K562 (cell line): ENCODE results near the gene ASPHD2. TPM values are rescaled to one million over a fixed set of nuclear protein-coding genes. Genes with fewer than 3 reads are reported as not detected.
A peak's percentile ranks its signal among the peaks of the same experiment; 100 is the strongest.

Source experiments
- ATAC-seq: fragments of 200-7000 bp; cut with Tn5 transposase; 3 replicates; pipeline ENCODE4 v1.9.1; 2020; ENCODE audit warnings: moderate library complexity
- BruUV-seq: library from RNA; stranded (reverse); fragments of 400-500 nt; replicated peaks from 2 replicates; lab custom pipeline; 2021; lab: Mats Ljungman, UMichigan
- CTCF ChIA-PET: fragments of 300-600 bp; formaldehyde crosslinking; extraction: SDS; loops from one replicate; lab custom pipeline; 2021; ENCODE audit warnings: low intra/inter-chr PET ratio; lab: Yijun Ruan, JAX
- POLR2A ChIA-PET: fragments of 300-600, 350-650 bp; sonication (Branson Sonifier 250); formaldehyde crosslinking; extraction: SDS; loops from one replicate; lab custom pipeline; 2021; ENCODE audit warnings: antibody characterized with exemption, inconsistent platforms; lab: Yijun Ruan, JAX
- DNase-seq, 4 experiments: peaks; one replicate each; pipeline versions ENCODE4 v3.0.0 to v3.0.0-alpha.2; 2011 to 2018; ENCODE audit warnings: low spot score in 3 of 4, mixed read lengths in 3 of 4; ENCODE audit errors: extremely low read depth in 1 of 4
- FAIRE-seq: peaks from 2 replicates; lab custom pipeline; 2011; peaks lifted over from hg19 to GRCh38; lab: Jason Lieb, UNC
- H2AFZ ChIP-seq: 2 replicates; pipeline ENCODE4 v1.6.0; 2011; ENCODE audit warnings: low read depth, low read length, control low read depth, inconsistent platforms
- H3K27ac ChIP-seq: fragments of 200-600 bp; 3 replicates; pipeline ENCODE4 v1.8.0; 2011; ENCODE audit warnings: low read depth, mild to moderate bottlenecking, control low read depth, inconsistent platforms, low read length, moderate library complexity, mixed read lengths; ENCODE audit errors: extremely low read depth
- H3K27me3 ChIP-seq, 2 experiments: fragments of 300-600 bp in 1 of 2; 2 replicates in 1 of 2; 3 replicates in 1 of 2; pipeline versions ENCODE4 v1.6.0 to v1.8.0; 2011; ENCODE audit warnings: inconsistent platforms in 2 of 2, low read length in 2 of 2, mild to moderate bottlenecking in 1 of 2, mixed read lengths in 1 of 2, moderate library complexity in 1 of 2; ENCODE audit not compliant: control insufficient read depth in 2 of 2, insufficient read depth in 2 of 2
- H3K36me3 ChIP-seq: fragments of 300-600 bp; 3 replicates; pipeline ENCODE4 v1.8.0; 2011; ENCODE audit warnings: mild to moderate bottlenecking, low read length, inconsistent platforms; ENCODE audit not compliant: control insufficient read depth, insufficient read depth
- H3K4me1 ChIP-seq, 2 experiments: fragments of 200-600 bp in 1 of 2; replicated peaks in 1 of 2; 2 replicates in 1 of 2; 3 replicates in 1 of 2; pipeline versions ENCODE4 v1.5.1 to v1.8.0; 2011; ENCODE audit warnings: inconsistent platforms in 2 of 2, low read length in 2 of 2, mild to moderate bottlenecking in 1 of 2, mixed read lengths in 1 of 2, moderate library complexity in 1 of 2; ENCODE audit not compliant: control insufficient read depth in 2 of 2, insufficient read depth in 2 of 2
- H3K4me2 ChIP-seq: 2 replicates; pipeline ENCODE4 v1.6.1; 2011; ENCODE audit warnings: low read length, control low read depth, inconsistent platforms, mixed read lengths; ENCODE audit not compliant: insufficient read depth
- H3K4me3 ChIP-seq: fragments of 200-600 bp; sonication (generic), shearing (Covaris generic); 2 replicates; pipeline ENCODE4 v1.5.1; 2016; ENCODE audit warnings: control low read depth, inconsistent platforms
- H3K79me2 ChIP-seq: fragments of 200-600 bp; 3 replicates; pipeline ENCODE4 v1.8.0; 2011; ENCODE audit warnings: low read length, inconsistent platforms; ENCODE audit not compliant: control insufficient read depth, insufficient read depth
- H3K9ac ChIP-seq, 2 experiments: 2 replicates each; pipeline versions ENCODE4 v1.6.0 to v1.6.1; 2011; ENCODE audit warnings: low read depth in 2 of 2, low read length in 2 of 2, control low read depth in 1 of 2, inconsistent platforms in 1 of 2, mild to moderate bottlenecking in 1 of 2, mixed read lengths in 1 of 2; ENCODE audit not compliant: insufficient read depth in 1 of 2
- H3K9me1 ChIP-seq: one replicate; pipeline ENCODE4 v1.6.0; 2011; ENCODE audit warnings: inconsistent platforms, mild to moderate bottlenecking, low read length, moderate library complexity; ENCODE audit not compliant: control insufficient read depth, insufficient read depth
- H3K9me3 ChIP-seq: replicated peaks from 2 replicates; pipeline ENCODE4 v1.5.1; 2011; ENCODE audit warnings: low read depth, low read length, inconsistent platforms; ENCODE audit not compliant: control insufficient read depth, insufficient read depth
- H4K20me1 ChIP-seq: replicated peaks from 2 replicates; pipeline ENCODE4 v1.6.1; 2011; ENCODE audit warnings: low read length, inconsistent platforms, mixed read lengths; ENCODE audit not compliant: control insufficient read depth, insufficient read depth
- ARID2 ChIP-seq: fragments of 450-650 bp; IDR thresholded peaks from 2 replicates; pipeline ENCODE4 v1.6.1; 2017; ENCODE audit warnings: antibody characterized with exemption, mild to moderate bottlenecking
- BACH1 ChIP-seq: fragments of 200-800 bp; sonication (Bioruptor generic); IDR thresholded peaks from 2 replicates; pipeline ENCODE4 v1.6.1; 2016; ENCODE audit warnings: missing genetic modification characterization, missing compliant biosample characterization
- CLOCK ChIP-seq: fragments of 250-450 bp; sonication (Bioruptor Pico); IDR thresholded peaks from 2 replicates; pipeline ENCODE4 v1.4.0; 2020; ENCODE audit warnings: mild to moderate bottlenecking, moderate library complexity, borderline replicate concordance
- ELK1 ChIP-seq: sonication (generic); formaldehyde crosslinking; IDR thresholded peaks from 2 replicates; pipeline ENCODE4 v1.8.1; 2022; ENCODE audit warnings: missing genetic modification reagents
- FOXJ2 ChIP-seq: fragments of 200-800 bp; sonication (Bioruptor generic); IDR thresholded peaks from 2 replicates; pipeline ENCODE4 v1.6.1; 2016; ENCODE audit warnings: missing genetic modification characterization, missing compliant biosample characterization
- KHSRP ChIP-seq: fragments of 450-650 bp; IDR thresholded peaks from 2 replicates; pipeline ENCODE4 v1.6.1; 2017
- MED1 ChIP-seq: sonication (generic); formaldehyde crosslinking; IDR thresholded peaks from 2 replicates; pipeline ENCODE4 v1.8.1; 2023; ENCODE audit warnings: missing genetic modification reagents, borderline replicate concordance
- MEIS2 ChIP-seq: fragments of 450-650 bp; IDR thresholded peaks from 2 replicates; pipeline ENCODE4 v1.6.1; 2014; ENCODE audit warnings: mild to moderate bottlenecking; ENCODE audit not compliant: partially characterized antibody
- NFE2 ChIP-seq: IDR thresholded peaks from 2 replicates; pipeline ENCODE4 v1.6.1; 2014; ENCODE audit warnings: antibody characterized with exemption, low read depth
- POLR2H ChIP-seq: IDR thresholded peaks from 2 replicates; pipeline ENCODE4 v1.6.1; 2016; ENCODE audit warnings: missing genetic modification characterization, low read depth, mild to moderate bottlenecking, control low read depth, missing compliant biosample characterization, moderate library complexity
- SAFB ChIP-seq: fragments of 200-400 bp; formaldehyde crosslinking; IDR thresholded peaks from 2 replicates; pipeline ENCODE4 v1.6.1; 2017; ENCODE audit warnings: low read depth, low read length, borderline replicate concordance
- TBP ChIP-seq: optimal IDR thresholded peaks from 2 replicates; pipeline ENCODE3; 2011; ENCODE audit warnings: low read depth, low read length, improper control_type of control experiment
- TCF15 ChIP-seq: fragments of 250-450 bp; sonication (Bioruptor Pico); IDR thresholded peaks from 2 replicates; pipeline ENCODE4 v1.8.0; 2022; ENCODE audit warnings: moderate library complexity, mild to moderate bottlenecking, inconsistent platforms
- TOE1 ChIP-seq, 2 experiments: fragments of 450-650 bp in 1 of 2; sonication (generic) in 1 of 2; formaldehyde crosslinking in 1 of 2; IDR thresholded peaks; 2 replicates each; pipeline versions ENCODE4 v1.7.1 to v1.8.0; 2016 to 2022; ENCODE audit warnings: borderline replicate concordance in 2 of 2, mild to moderate bottlenecking in 2 of 2, antibody characterized with exemption in 1 of 2, inconsistent platforms in 1 of 2, low read depth in 1 of 2, missing genetic modification reagents in 1 of 2, moderate library complexity in 1 of 2
- ZNF174 ChIP-seq: fragments of 250-450 bp; sonication (Bioruptor Pico); IDR thresholded peaks from 2 replicates; pipeline ENCODE4 v1.4.0; 2020; ENCODE audit warnings: mild to moderate bottlenecking
- ZNF263 ChIP-seq: sonication (generic); formaldehyde crosslinking; IDR thresholded peaks from 2 replicates; pipeline ENCODE4 v1.8.0; 2022; ENCODE audit warnings: mild to moderate bottlenecking, missing genetic modification reagents, borderline replicate concordance
- whole genome bisulfite sequencing: fragments of 100-300 bp; shearing (Covaris generic); methylation state at CpG from one replicate; pipeline ENCODE4 v1.1.6; 2016; ENCODE audit warnings: low coverage, mixed read lengths; ENCODE audit not compliant: insufficient coverage; ENCODE audit errors: missing lambda C conversion rate; 5-methylcytosine and 5-hydroxymethylcytosine counted together
- in situ Hi-C: fragments of 300-500 bp; cut with MboI; formaldehyde crosslinking; loops from 4 replicates; pipeline ENCODE4 v1.15.0; 2018; ENCODE audit warnings: inconsistent platforms, mixed read lengths
- intact Hi-C: fragments of 100-400 bp; cut with micrococcal nuclease; formaldehyde crosslinking; loops from 2 replicates; pipeline ENCODE4 v1.14.2; 2022
- polyA plus RNA-seq, 8 experiments: library from polyadenylated mRNA; depleted of rRNA in 4 of 8; stranded (reverse) in 5 of 8; unstranded in 3 of 8; fragments of >200 nt; fragmentation: Nextera tagmentation in 2 of 8; fragmentation: Illumina TruSeq in 1 of 8; extraction: Ambion mirVana in 2 of 8; extraction: Trizol in 1 of 8; gene quantifications; 2 replicates each; pipeline versions ENCODE4 v1.2.1 to v1.2.3, GENCODE V29; 2011 to 2014; ENCODE audit warnings: inconsistent platforms in 1 of 8, missing spikeins in 1 of 8
- total RNA-seq, 7 experiments: library from RNA; depleted of rRNA in 6 of 7; stranded (reverse); fragments of >200 nt in 6 of 7; fragmentation: Illumina TruSeq in 2 of 7; extraction: Trizol in 2 of 7; gene quantifications; 2 replicates each; pipeline versions ENCODE4 v1.2.1 to v1.2.3, GENCODE V29; 2011 to 2021; ENCODE audit warnings: low replicate concordance in 1 of 7

Gene ASPHD2
- total and polyA plus RNA-seq, 9 of the 15 experiments (the other 6 are each of a cell fraction or from before 2014, with no cell fraction given), result 0.18 to 0.64 (median 0.36) TPM

DNA sequence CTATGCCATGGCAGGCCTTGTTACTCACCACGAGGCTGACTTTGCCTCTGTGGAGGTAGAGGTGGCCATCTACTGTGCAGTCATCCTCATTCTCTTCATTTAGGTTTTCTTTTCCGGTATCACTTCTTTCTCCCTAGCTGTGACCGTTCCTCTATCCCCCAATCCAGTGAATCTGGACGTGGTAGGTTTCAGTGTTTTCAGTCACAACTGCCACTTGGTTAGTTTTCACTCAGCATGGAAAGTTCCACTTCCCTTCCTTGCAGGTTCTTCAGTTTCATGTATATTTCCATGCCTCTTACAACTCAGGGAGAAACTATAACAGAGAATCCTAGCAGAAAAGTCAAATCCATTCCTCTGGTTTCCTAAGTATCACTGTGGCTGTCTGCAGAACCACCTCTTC lies 52.6 kb downstream of the ASPHD2 start (continued):
- TF ChIP-seq CLOCK (CRISPR knock-in tag), result no peak

DNA sequence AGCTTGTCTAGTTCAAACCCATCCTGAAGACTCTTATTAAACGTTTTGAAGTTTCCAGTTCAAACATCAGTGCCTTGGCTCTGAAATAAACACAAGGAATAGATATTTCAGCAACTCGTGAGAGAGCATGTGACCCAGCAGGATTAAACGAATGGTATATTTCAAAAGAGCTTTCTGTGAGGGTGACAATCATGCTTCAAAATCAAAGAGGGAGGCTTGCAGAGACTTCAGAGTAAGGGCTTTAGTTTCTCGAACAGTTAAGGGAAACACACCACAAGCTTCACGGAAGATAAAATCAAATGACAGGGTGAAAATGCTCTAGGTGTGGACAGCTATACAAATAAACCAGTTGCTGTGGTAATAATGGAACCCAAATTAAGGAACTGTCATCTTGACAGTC lies 53.1 kb downstream of the ASPHD2 start:
- ChIA-PET CTCF (no interaction called here), POLR2A (interaction anchor here (0.9 to 4.5 kb wide), 6 partner anchors 11 to 116 kb away, joined by 3 to 35 read pairs (median 4); no protein-coding TSS in a partner anchor)
- FAIRE-seq (no peak), ATAC-seq (no peak), DNase-seq (no peak)
- Histone ChIP-seq H3K27ac (peak overlapping the region; percentile 86), H3K36me3 (peaks cover 36% of the 10 kb centered on the region; the same call in 2 of the 3 replicates), H2AFZ (no peak overlapping the region), H3K9me3 (no peaks in the 10 kb centered on the region), H3K27me3 (no peaks in the 10 kb centered on the region), H3K4me1 (peaks cover 14 to 48% of the 10 kb centered on the region in 2 experiments; a peak in 4 of 5 replicates), H3K9ac (peak overlapping the region in 1 of 2 experiments; percentile 71; a peak in 2 of 4 replicates), H3K4me3 (peak overlapping the region; percentile 89), H3K9me1 (no peaks in the 10 kb centered on the region), H4K20me1 (no peaks in the 10 kb centered on the region), H3K79me2 (peaks cover 96% of the 10 kb centered on the region), H3K4me2 (peak overlapping the region; percentile 97)
- intact Hi-C loops, result loop anchor here (10.0 kb wide), 1 partner anchor 103 kb away; no protein-coding TSS in a partner anchor
- 0% methylated on average over 5 of the region's 5 CpGs for WGBS
- no TSS peak for BruUV-seq
- in situ Hi-C loops, result no loop called here
- no peak for TF ChIP-seq BACH1
- no peak for TF ChIP-seq SAFB
- TF ChIP-seq ELK1, result no peak
- no peak for TF ChIP-seq KHSRP
- TF ChIP-seq FOXJ2 (tag), result 0 out of 2 replicates have a peak, but pooled peaks have one; percentile 56
- TF ChIP-seq TBP, result peak; percentile 21
- peak; percentile 38; the same call in 1 of the 2 replicates for TF ChIP-seq NFE2
- no peak for TF ChIP-seq ZNF263
- no peak for TF ChIP-seq ARID2
- no peak for TF ChIP-seq TCF15 (CRISPR knock-in tag)
- TF ChIP-seq TOE1 (IDR thresholded peaks at IDR 0.05; ENCODE audit: borderline replicate concordance), result no peak
- no peak for TF ChIP-seq TOE1 (CRISPR knock-in tag; IDR thresholded peaks at IDR 0.05; ENCODE audit: borderline replicate concordance, low read depth)
- TF ChIP-seq MEIS2, result peak; percentile 78
- no peak for TF ChIP-seq ZNF174 (CRISPR knock-in tag)
- TF ChIP-seq POLR2H (tag), result no peak
- TF ChIP-seq MED1 (CRISPR knock-in tag), result no peak
